ENCODE results near the gene AGR3. TPM values are rescaled to one million over a fixed set of nuclear protein-coding genes. Genes with fewer than 3 reads are reported as not detected.

Gene AGR3
- polyA plus RNA-seq, 1 donor from 2014 or later = not detected

GRCh38 chr7:16846601-16847165 lies 35.1 kb downstream of the AGR3 start:
- Histone ChIP-seq H3K9me3 (ENCODE audit: low read length) (no peaks in the 10 kb centered on the region), H3K4me2 (ENCODE audit: low read length) (no peak overlapping the region), H3K36me3 (ENCODE audit: insufficient read depth, low read length) (no peaks in the 10 kb centered on the region), H3K9me2 (ENCODE audit: insufficient read depth, low read length) (no peaks in the 10 kb centered on the region), H3K4me3 (ENCODE audit: low read length) (no peak overlapping the region), H3K9ac (ENCODE audit: low read length) (no peak overlapping the region), H4K20me1 (ENCODE audit: insufficient read depth) (no peaks in the 10 kb centered on the region), H3K79me2 (replicated peaks; ENCODE audit: insufficient read depth, low read length) (no peaks in the 10 kb centered on the region), H2AFZ (ENCODE audit: low read depth, low read length) (no peak overlapping the region), H3K27me3 (ENCODE audit: insufficient read depth, low read depth, low read length) (no peaks in the 10 kb centered on the region), H3F3A (ENCODE audit: insufficient read depth, low read length, poor library complexity, severe bottlenecking) (no peaks in the 10 kb centered on the region), H3K27ac (ENCODE audit: low read length) (no peak overlapping the region)
- no peak for TF ChIP-seq REST (IDR thresholded peaks at IDR 0.05; ENCODE audit: borderline replicate concordance)
- no peak for TF ChIP-seq CTCF (IDR thresholded peaks at IDR 0.05; ENCODE audit: poor library complexity, severe bottlenecking)
- TF ChIP-seq SMC3 (conservative IDR thresholded peaks at IDR 0.05; ENCODE audit: poor library complexity) = no peak
- TF ChIP-seq TAF1 (IDR thresholded peaks at IDR 0.05; ENCODE audit: low read depth) = no peak
- TF ChIP-seq RAD21 (conservative IDR thresholded peaks at IDR 0.05) = no peak
- TF ChIP-seq POLR2AphosphoS5 (IDR thresholded peaks at IDR 0.05) = no peak
- TF ChIP-seq EZH2 (IDR thresholded peaks at IDR 0.05; ENCODE audit: borderline replicate concordance, insufficient read depth, low read length, poor library complexity, severe bottlenecking) = no peak
- no peak for TF ChIP-seq MXI1 (conservative IDR thresholded peaks at IDR 0.05; ENCODE audit: poor library complexity, severe bottlenecking)
- no peak for TF ChIP-seq EP300 (conservative IDR thresholded peaks at IDR 0.05; ENCODE audit: poor library complexity, severe bottlenecking)

GRCh38 chr7:16845746-16846145 lies 36.0 kb downstream of the AGR3 start:
- H3K4me2 ChIP-seq (ENCODE audit: low read length) = no peak overlapping the region
- no peaks in the 10 kb centered on the region for H3K9me2 ChIP-seq (ENCODE audit: insufficient read depth, low read length)
- TF ChIP-seq REST (IDR thresholded peaks at IDR 0.05; ENCODE audit: borderline replicate concordance) (no peak), SMC3 (conservative IDR thresholded peaks at IDR 0.05; ENCODE audit: poor library complexity) (no peak), MXI1 (conservative IDR thresholded peaks at IDR 0.05; ENCODE audit: poor library complexity, severe bottlenecking) (no peak), RAD21 (conservative IDR thresholded peaks at IDR 0.05) (no peak)
- no peaks in the 10 kb centered on the region for H3K36me3 ChIP-seq (ENCODE audit: insufficient read depth, low read length)
- H3K27me3 ChIP-seq (ENCODE audit: insufficient read depth, low read depth, low read length) = no peaks in the 10 kb centered on the region
- H3K9ac ChIP-seq (ENCODE audit: low read length) = no peak overlapping the region
- no peaks in the 10 kb centered on the region for H3K79me2 ChIP-seq (replicated peaks; ENCODE audit: insufficient read depth, low read length)
- H3K9me3 ChIP-seq (ENCODE audit: low read length) = no peaks in the 10 kb centered on the region
- H4K20me1 ChIP-seq (ENCODE audit: insufficient read depth) = no peaks in the 10 kb centered on the region
- H2AFZ ChIP-seq (ENCODE audit: low read depth, low read length) = no peak overlapping the region
- H3F3A ChIP-seq (ENCODE audit: insufficient read depth, low read length, poor library complexity, severe bottlenecking) = no peaks in the 10 kb centered on the region
- H3K4me3 ChIP-seq (ENCODE audit: low read length) = no peak overlapping the region
- H3K27ac ChIP-seq (ENCODE audit: low read length) = no peak overlapping the region

All from neural cell (in vitro differentiated cells).